NCI-H128 (cell line): ENCODE data around the gene FAM78A.

Source experiments
- DNase-seq: peaks from one replicate; lab custom pipeline; 2025; ENCODE audit not compliant: unreplicated experiment; lab: John Stamatoyannopoulos, UW

The FAM78A gene

DNA sequence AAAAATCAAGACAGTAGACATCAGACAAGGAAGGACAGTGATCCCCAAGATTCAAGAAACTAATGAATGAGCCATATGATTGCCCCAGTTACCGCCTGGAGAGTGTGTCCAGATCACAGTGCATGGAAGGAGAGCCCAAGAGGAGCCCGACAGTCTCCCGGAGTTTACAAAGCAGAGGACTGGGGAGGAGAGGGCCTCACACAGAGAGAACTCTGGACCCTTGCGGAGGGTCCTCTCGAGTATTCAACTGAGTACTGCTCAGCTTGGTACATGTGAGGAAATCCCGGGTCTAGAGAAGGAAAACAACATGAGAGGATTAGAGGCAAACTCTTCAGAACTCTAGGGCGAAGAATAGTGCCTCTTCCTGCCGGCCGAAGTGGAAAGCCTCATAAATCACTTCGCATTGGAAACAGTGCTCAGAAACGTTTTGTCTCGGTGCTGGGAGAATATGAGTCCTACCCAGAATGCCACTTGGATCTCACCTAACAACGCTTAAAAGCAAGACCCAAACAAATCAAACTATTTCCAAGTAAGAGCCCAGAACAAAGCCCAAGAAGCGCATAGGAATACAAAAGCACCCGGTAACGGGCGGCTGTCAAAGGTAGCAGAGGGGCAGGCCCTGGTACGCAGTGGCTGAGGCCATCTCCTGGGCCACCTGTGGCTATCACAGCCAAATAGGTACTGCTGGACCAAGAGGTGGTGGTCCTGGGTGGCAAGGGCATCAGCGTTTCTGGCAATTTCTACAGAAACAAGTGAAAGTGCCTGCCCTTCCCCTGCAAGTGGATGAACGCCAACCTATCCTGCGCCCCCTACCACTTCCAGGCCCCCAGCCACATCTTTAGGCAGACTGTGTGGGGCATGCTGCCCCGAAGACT lies 36.0 kb downstream of the FAM78A start:
- no peak for DNase-seq

DNA sequence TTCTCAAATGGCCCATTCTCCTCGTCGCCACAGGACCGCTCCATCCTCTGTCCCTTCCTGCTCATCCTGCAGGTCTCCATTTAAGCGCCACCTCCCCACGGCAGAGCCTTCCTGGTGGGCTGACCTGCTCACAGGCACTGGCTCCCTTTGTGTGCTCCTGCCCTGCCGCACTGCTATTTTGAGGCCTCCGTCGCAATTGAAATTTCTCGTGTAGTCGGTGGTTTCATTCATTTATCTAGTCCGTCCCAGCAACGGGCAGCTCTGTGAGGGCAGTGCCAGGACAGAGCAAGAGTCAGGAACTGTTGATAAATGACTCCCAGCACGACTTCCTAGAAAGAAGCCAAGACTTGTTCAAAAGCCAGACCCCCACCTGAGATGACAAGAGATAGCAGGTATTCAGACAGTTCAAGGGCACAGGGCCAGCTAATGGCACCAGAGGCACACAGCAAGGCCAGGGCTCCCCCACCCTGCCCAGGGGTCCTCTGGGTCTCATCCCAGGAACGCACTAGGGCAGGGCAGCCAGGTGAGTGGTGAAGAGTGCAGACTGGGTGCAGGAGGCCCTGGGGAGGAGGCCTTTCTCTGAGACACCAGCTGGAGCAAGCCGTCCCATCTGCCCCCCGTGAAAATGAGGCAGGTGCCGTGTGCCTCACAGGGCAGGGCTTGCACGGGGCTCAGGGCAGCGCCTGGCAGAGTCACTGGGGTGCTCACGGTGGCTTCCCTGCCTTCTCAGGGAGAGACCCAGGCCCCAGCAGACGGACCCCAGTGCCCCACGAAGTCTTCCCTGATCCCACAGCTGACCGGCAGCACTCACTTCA lies 36.9 kb downstream of the FAM78A start:
- no peak for DNase-seq

DNA sequence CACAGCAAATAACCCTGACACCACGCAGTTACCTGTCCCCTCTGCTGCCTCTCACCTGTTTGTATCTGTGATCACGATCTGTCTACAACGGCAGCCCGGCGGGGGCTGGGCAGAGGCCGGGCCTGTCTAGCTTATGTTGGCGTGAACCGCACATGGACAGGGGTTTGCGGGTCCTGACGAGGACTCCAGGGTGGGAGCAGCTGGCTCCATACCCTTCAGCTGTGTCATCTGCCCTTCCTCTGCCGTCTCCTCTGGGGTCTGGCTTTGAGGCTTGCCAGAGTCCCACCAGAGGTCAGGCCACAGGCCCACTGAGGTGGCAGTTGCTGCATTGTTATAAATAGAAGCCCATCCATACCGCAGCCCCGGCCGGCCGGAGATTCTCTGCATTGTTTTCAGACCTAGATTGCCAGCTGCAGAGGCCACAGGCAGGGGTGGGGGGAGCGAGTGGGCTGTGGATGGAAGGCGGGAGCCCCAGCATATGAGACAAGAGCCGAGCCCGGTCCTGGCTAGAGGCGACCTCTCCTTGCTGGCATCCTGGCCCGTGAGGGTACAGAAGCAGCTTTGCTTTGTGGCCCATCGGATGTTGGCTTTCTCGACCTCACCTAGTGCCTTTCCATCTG lies 37.8 kb downstream of the FAM78A start:
- no peak for DNase-seq

DNA sequence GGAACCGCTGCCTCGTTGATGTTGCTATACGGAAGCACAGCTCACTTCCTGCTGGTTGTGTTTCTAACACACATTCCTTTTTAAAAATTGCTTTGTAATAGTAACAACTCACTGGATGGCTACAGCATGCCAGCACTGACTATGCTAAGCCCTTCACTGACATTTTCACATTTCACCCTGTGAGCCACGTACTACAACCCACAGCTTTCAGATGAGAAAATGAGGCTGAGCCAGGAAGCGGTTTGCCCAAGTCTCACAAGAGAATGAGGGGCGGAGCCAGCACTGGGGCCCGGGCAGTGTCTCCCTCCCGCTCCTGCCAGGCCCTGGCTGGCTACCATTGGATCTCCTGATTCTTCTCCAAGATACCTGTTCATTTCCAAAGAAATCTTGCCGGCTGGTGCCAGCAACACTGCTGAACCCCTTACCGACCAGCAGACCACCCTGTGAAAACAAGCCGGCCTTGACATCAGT lies 38.3 kb downstream of the FAM78A start:
- DNase-seq = no peak

DNA sequence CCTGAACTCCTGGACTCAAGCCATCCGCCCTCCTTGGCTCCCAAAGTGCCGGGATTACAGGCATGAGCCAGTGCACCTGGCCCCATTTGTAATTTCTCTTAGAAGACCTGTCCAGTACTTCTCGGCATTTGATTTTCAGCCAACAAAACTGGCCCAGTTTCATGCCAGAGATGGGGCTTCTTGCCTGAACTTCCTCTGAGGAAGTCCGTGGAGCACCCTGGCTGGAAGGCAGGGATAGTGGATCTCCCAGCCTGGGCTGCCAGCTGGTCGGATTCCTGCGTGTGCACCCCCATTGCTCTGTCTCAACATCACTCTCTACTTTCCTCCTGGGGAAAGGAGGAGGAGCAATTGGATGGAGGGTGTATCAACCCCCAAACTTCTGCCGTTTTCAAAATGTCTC lies 39.0 kb downstream of the FAM78A start:
- no peak for DNase-seq

DNA sequence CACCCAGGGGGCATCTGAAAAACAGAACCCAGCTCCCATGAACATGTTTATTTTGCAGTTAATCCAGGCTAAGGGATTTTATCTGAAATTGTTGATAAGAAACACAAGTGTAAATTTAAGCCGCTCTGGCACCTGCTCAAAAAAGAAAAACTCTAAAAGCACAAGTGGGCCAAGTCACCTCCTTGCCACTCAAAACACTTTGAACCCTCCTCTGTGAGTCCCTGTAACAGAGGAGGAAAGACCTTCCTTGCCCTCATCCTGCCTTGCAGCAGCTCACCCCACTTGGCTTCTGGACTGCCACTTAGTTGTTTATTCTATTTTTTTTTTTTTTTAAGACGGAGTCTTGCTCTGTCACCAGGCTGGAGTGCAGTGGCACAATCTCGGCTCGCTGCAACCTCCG lies 39.5 kb downstream of the FAM78A start:
- no peak for DNase-seq

DNA sequence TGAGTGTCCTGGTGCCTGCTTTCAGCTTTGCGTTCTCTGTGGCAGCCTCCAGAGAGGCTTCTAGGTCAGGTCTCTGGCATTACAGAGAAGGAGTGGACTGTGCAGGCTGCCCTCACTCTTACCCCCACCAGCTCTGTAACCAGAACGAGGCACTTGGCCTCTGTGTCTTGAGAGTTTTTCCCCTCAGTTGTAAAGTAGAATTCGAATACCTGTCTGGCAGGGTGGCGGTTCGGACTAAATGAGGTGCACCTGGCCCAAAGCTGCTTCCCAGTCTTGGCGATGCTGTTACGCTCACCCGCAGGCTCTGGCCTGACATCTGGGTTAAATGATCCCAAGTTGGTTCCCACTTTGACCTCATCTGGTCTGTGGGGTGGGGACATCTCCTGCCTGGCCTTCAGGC lies 40.1 kb downstream of the FAM78A start:
- DNase-seq = no peak

DNA sequence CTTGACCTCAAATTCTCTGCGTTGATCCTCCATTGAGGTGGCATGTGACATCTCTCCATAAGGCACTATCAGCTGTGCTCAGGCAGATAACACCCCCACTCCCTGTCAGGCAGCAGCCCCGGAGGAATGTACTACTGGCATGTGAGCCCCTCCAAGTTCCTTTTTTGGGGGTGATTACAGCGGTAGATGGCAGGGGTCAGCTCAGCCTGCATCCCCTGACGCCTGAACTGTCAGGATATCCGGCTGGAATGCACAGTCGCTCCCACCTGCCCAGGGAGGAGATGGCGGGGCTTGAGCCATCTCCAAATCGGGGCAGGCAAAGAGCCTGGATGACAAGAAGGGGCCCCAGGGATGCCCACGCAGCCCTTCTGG lies 40.8 kb downstream of the FAM78A start:
- no peak for DNase-seq

DNA sequence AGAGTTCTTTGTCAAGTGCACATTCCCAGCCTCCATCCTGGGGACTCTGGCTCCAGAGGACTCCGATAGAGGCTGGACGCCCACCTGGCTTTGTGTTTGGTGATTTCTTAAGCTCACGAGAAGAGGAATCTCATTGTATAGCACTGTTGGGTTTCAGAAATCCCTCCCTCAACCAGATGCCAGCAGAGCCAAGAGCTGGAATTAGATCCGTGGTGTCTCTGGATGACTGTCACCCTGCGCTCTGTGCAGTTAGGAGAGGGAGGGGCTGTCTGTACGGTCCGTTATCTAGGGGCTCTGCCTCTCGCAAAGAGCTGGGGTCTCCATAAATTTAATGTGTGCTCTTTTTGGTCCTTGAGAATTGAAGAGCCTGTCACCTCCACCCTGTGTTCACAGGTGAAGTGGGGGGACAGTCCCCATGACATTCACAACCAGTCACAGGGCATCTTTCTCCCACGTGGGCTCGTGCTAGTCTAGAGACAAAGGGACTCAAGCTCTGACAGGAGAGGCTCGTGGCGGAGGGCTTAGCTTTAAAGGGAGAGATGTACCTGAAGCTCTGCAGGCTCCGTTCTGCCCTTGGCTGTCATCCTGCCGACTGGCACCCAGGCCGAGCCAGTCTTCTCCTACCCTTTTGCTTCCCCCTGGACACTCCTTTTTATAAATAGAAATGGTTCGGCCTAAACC lies 41.4 kb downstream of the FAM78A start:
- DNase-seq = no peak

DNA sequence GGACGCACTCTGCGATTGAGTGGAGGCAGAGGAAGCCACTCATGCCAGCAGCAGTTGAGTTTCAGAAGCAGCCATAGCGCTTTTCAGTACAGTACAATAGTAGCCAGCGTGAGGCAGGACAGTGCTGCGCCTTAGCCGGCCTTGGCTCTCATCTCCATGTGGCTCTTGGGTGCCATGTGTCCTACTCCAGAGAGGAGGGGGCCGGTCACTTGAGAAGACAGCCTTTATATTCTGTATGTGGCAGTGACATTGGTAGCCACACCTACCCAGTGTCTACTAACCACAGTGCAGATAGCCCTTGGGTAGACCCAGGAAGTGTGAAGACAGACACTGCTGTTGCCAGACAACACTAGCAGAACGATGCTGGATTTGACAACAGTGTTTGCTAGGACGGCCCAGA lies 42.3 kb downstream of the FAM78A start:
- no peak for DNase-seq

DNA sequence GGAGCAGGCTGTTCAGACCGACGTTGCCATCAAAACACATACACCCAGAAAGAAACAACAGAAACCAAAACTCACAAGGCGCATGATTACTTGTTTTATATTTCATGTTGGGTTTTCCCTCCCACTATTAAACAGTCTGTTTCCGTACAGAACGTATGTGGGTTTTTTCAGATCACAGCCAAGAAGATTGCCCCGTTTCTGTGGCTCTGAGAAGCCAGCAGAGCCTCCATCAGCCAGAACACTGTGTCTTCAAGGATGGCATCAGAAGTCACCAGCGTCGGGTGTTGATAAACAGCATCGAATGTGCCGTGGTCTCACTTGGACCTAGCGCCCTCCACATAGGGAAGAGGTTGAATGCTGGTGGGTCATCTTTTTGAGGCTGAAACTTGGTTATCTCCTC lies 42.8 kb downstream of the FAM78A start:
- no peak for DNase-seq

DNA sequence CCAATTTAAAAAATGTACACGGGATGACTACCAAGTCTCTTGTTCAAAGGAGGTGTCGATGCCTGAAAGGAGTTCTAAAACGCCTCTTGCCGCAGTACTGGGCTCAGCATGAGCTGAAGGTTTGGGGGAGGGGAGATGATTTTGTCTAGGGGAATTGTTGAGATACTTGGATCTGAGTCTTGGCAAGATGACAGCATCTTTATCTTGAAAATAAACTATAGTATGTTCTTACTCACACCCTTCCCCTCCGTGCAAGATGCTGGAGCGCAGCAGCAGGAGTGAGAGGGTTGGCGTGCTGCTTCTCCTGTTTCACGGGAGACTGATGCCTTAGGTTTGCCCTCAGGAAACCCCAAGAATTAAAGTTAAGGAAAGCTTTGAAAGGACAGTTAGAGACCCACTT lies 47.3 kb downstream of the FAM78A start:
- DNase-seq = no peak

DNA sequence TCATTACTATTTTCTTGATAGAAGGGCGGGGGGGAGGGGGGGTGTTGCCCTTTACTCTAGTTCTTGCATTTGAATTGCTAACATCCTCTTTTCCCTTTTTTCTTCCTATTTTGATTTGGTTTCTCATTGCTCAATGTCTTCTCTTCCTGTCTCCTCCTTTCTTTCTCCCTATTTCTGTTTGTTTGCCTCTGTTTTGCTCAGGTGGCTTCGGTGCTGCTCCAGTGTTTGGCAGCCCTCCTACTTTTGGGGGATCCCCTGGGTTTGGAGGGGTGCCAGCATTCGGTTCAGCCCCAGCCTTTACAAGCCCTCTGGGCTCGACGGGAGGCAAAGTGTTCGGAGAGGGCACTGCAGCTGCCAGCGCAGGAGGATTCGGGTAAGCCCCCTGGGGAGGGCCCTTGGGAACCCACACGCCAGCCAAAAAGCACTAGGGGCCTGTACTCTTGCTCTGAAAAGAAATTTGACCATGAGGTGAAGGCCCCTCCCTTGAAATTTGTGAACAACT lies 48.3 kb downstream of the FAM78A start:
- DNase-seq = peak; percentile 48

DNA sequence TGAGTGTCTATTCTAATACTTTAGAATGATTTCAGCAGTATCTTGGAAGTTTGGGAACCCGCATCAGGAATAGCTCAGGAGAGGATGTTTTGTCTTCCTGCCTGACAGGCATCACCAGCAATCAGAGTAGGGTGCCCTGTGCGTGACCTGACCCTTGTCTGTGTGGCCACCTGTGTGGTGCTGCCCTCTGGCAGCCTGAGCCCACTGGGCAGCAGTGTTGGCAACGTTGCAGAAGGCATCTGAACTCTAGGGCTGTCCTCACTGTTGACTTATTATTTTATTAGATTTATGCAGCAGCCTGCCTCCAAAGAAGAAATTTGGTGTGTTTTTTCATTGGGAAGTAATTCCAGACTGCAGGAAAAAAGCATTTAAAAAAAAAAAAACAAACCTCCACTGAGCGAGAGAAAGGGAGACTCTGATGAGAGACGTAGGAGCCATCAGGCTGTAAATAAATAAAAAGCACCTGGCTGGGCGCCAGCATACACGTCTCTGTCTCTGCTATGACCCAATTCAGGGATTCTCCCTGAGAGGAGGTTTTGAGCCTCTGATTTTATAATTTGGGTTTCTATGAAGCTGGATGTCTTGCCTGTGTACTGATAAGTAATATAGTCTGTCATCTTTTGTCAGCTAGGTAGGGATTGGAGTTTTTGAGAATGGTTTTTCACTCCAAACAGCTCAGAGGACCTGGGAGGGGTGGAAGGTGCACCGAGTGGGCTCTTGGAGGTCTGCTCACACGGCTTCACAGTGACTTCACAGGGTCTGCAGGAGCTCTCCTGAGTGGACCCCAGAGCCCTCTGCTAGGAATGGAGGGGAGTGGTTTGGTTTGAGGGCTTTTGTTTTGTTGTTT lies 49.0 kb downstream of the FAM78A start:
- peak; percentile 65 for DNase-seq

DNA sequence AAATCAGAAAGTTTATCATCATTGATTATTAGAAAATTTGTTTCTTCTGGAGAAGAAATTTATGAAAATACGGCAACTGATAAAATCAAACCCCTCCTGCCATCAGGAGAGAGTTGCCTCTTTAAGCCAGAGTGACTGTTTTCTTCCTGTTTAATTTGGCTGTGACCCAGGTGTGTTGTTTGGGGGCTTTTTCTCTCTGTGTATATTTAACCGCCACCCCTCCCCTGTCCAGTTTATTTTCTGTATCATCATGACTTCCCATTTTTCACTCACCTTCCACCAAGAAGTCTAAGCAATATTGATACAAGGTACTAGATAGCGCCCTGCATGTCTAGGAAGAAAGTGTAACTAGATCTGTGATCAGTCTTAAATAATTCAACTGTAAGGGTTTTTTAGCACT lies 50.1 kb downstream of the FAM78A start:
- no peak for DNase-seq

DNA sequence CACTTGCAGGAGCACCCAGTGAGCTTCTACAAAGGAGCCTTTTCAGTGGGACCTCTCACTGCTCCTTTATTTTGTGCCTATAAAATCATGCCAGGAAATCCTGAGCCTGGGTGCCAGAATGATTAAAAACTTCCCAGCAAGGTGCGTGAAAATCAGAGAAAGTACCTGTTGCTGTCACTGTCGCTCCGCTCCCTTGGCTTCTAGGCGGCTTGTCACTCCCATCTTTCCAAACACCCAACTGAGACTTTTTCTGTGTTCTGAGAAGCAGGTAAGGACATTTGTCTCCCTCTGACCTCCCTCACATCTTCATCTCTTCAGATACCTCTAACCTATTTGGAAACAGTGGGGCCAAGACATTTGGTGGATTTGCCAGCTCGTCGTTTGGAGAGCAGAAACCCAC lies 53.9 kb downstream of the FAM78A start:
- DNase-seq = no peak

DNA sequence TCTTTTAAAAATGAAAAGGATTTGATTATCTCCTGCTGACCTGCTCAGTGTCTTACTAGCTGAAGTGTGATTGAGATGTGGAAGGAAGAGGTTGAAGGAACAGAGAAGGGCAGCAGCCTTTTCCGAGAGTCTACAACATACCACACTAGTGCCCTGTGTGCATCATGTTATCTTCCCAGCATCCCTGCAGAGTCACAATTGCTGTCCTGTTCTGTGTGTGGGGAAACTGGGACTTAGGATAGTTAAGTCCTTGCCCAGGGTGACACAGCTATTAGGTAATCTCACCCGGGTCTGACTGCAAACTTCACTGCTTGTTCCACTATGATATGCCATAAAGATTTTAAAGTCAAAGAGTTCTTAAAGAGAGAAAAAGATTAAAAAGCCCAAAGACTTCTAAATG lies 55.8 kb downstream of the FAM78A start:
- DNase-seq = no peak

DNA sequence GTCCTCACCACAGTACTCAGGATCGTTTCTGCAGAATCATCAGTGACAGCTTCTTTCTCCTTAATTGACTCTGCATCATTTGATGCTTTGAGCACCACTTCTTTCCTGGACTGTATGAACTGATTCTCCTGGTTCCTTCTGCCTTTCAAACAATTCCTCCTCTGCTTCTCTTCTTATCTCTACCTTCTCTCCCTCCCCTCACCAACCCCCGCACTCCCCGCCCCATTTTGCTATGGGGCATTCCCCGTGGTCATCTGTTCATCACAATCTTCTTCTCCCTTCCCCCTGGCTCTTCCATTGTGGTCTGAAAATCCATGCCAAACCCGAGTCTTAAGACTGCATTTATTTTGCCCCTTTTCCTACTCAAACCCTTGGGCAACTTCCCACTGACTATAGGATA lies 57.9 kb downstream of the FAM78A start:
- no peak for DNase-seq

DNA sequence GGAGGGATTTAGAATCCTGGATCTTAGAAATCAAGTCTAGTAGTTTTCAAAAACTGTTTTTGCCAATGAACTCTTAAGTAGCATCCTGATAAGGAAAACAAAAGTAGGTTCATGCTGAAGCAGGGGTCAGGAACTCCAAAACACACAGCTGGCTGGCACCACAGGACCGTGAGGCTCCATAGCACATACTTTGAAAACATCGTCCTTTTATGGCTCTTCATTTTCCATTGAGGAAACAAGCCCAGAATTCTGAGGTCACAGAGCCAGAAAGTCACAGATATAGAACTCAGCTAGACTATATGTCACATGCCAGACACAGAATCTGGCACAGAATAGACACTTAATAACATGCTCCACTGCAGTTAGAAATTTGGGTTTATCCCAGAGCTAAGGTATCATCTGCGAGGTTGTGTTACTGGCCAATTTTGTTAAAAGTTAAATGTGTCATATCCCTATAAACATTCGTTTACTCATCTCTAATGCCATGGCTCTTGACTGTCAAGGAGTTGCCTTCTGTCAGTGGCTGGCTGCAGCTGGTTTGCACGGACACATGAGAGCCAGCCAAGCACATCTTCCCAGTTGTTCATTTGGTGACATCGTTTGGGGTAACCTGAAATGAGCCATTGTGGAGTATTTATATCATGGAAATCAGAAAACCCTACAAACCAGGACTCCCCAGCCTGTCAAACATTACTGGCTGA lies 58.8 kb downstream of the FAM78A start:
- no peak for DNase-seq

DNA sequence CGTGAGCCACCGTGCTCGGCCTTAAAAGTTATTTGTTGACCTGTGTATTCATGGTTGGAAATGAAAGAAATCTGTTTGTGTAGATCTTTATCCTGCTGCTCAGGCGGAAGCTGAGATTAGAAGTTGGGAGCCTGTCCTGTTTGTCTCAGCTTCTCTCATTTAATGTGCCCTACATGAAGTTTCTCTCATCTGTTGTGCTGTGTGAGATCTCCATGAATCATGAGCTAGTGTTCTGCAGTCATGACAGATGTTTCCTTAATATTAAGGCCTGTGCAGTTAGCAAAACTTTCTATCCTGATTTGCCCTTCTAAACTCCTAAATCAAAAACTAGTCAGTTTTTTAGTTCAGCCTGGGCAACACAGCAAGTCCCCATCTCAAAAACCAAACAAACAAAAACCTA lies 59.5 kb downstream of the FAM78A start:
- no peak for DNase-seq
